Smooth muscle cell (in vitro differentiated cells): ENCODE results near the gene AGPAT1. TPM values are rescaled to one million over a fixed set of nuclear protein-coding genes. Genes with fewer than 3 reads are reported as not detected.
"Not testable (repeated sequence)": the region's sequence is repeated elsewhere in the genome, so short reads cannot be mapped to it uniquely, and the experiment has no call there.

Experiments used
- DNase-seq: peaks from one replicate; lab custom pipeline; 2025; ENCODE audit not compliant: unreplicated experiment; lab: John Stamatoyannopoulos, UW
- H2AFZ ChIP-seq: fragments of 200-600 bp; sonication (generic); 2 replicates; pipeline ENCODE4 v1.6.0; 2016; ENCODE audit warnings: antibody characterized with exemption, low read depth, mild to moderate bottlenecking
- H3F3A ChIP-seq: fragments of 200-600 bp; sonication (generic); 2 replicates; pipeline ENCODE4 v1.6.0; 2017; ENCODE audit warnings: antibody characterized with exemption, low read depth
- H3K27ac ChIP-seq: fragments of 200-600 bp; sonication (generic); 2 replicates; pipeline ENCODE4 v1.5.1; 2016; ENCODE audit warnings: low read depth, mild to moderate bottlenecking
- H3K27me3 ChIP-seq: fragments of 200-600 bp; sonication (generic); 2 replicates; pipeline ENCODE4 v1.6.1; 2016; ENCODE audit warnings: low read depth, mild to moderate bottlenecking
- H3K36me3 ChIP-seq: fragments of 200-600 bp; sonication (generic); 2 replicates; pipeline ENCODE4 v1.5.1; 2016; ENCODE audit warnings: low read depth
- H3K4me1 ChIP-seq: fragments of 200-600 bp; sonication (generic); 2 replicates; pipeline ENCODE4 v1.5.1; 2016; ENCODE audit warnings: low read depth
- H3K4me2 ChIP-seq: fragments of 200-600 bp; sonication (generic); 2 replicates; pipeline ENCODE4 v1.6.0; 2016; ENCODE audit warnings: mild to moderate bottlenecking
- H3K4me3 ChIP-seq: fragments of 200-600 bp; sonication (generic); 2 replicates; pipeline ENCODE4 v1.5.1; 2016; ENCODE audit warnings: mild to moderate bottlenecking
- H3K79me2 ChIP-seq: fragments of 200-600 bp; sonication (generic); 2 replicates; pipeline ENCODE4 v1.6.0; 2016; ENCODE audit warnings: low read depth, mild to moderate bottlenecking
- H3K9ac ChIP-seq: fragments of 200-600 bp; sonication (generic); 2 replicates; pipeline ENCODE4 v1.6.0; 2016; ENCODE audit warnings: low read depth
- H3K9me3 ChIP-seq: fragments of 200-600 bp; sonication (generic); replicated peaks from 2 replicates; pipeline ENCODE4 v1.5.1; 2016; ENCODE audit warnings: low read depth
- H4K20me1 ChIP-seq: fragments of 200-600 bp; sonication (generic); 2 replicates; pipeline ENCODE4 v1.6.0; 2016; ENCODE audit warnings: low read depth
- CTCF ChIP-seq: fragments of 200-600 bp; sonication (generic); IDR thresholded peaks from 2 replicates; pipeline ENCODE4 v1.5.1; 2017; ENCODE audit warnings: borderline replicate concordance, mild to moderate bottlenecking, antibody characterized with exemption; ENCODE audit not compliant: insufficient read depth, poor library complexity, severe bottlenecking
- WGBS: methylation state at CpG from one replicate; pipeline ENCODE4 v1.1.7; 2016; ENCODE audit warnings: low lambda C conversion rate; 5-methylcytosine and 5-hydroxymethylcytosine counted together
- polyA plus RNA-seq: library from polyadenylated mRNA; unstranded; fragments of >200 nt; fragmentation: Nextera tagmentation; extraction: Ambion mirVana; gene quantifications from 2 replicates; pipeline ENCODE4 v1.2.1, GENCODE V29; 2016
- total RNA-seq: library from RNA; depleted of rRNA; stranded (reverse); fragments of >200 nt; gene quantifications from 2 replicates; pipeline ENCODE4 v1.2.3, GENCODE V29; 2014

The AGPAT1 gene
- total and polyA plus RNA-seq, 2 experiments from 2014 or later: 52.4 to 71.1 TPM

- Histone ChIP-seq H3K9ac (no peak overlapping the region), H3K4me3 (no peak overlapping the region), H3K27ac (no peak overlapping the region), H3K36me3 (no peaks in the 10 kb centered on the region), H3K27me3 (no peaks in the 10 kb centered on the region), H3K4me2 (no peak overlapping the region), H3F3A (no peaks in the 10 kb centered on the region), H3K9me3 (no peaks in the 10 kb centered on the region), H3K4me1 (no peaks in the 10 kb centered on the region), H2AFZ (no peak overlapping the region), H3K79me2 (no peaks in the 10 kb centered on the region), H4K20me1 (no peaks in the 10 kb centered on the region)
- 84% methylated on average over 12 of the region's 12 CpGs for WGBS
- no peak for TF ChIP-seq CTCF
- no peak for DNase-seq
These were observed 36.3 kb upstream of the AGPAT1 start for GRCh38 chr6:32212076-32212760.

- not testable (repeated sequence) for H3K79me2 ChIP-seq, H3K36me3 ChIP-seq, H3K27me3 ChIP-seq, H3K9ac ChIP-seq, H3F3A ChIP-seq, DNase-seq, H3K9me3 ChIP-seq, H3K27ac ChIP-seq, H3K4me2 ChIP-seq, H3K4me3 ChIP-seq, H3K4me1 ChIP-seq, H2AFZ ChIP-seq, H4K20me1 ChIP-seq
- WGBS: 92% methylated on average over 4 of the region's 4 CpGs
These were observed 35.5 kb upstream of the AGPAT1 start for GRCh38 chr6:32211432-32211831.

- no peak overlapping the region for H2AFZ ChIP-seq
- no peak overlapping the region for H3K4me2 ChIP-seq
- 84% methylated on average over 5 of the region's 5 CpGs for WGBS
- DNase-seq: no peak
- no peaks in the 10 kb centered on the region for H3K9me3 ChIP-seq
- no peak overlapping the region for H3K27ac ChIP-seq
- no peaks in the 10 kb centered on the region for H3K79me2 ChIP-seq
- no peaks in the 10 kb centered on the region for H3K36me3 ChIP-seq
- TF ChIP-seq CTCF: no peak
- no peaks in the 10 kb centered on the region for H4K20me1 ChIP-seq
- H3F3A ChIP-seq: no peaks in the 10 kb centered on the region
- no peak overlapping the region for H3K4me3 ChIP-seq
- H3K9ac ChIP-seq: no peak overlapping the region
- H3K27me3 ChIP-seq: no peaks in the 10 kb centered on the region
- no peaks in the 10 kb centered on the region for H3K4me1 ChIP-seq
These were observed 34.3 kb upstream of the AGPAT1 start for GRCh38 chr6:32210191-32210601.

- H3K27me3 ChIP-seq: peaks cover 7% of the 10 kb centered on the region
- DNase-seq: no peak
- no peaks in the 10 kb centered on the region for H3K9me3 ChIP-seq
- no peak overlapping the region for H3K27ac ChIP-seq
- H3K4me2 ChIP-seq: no peak overlapping the region
- no peaks in the 10 kb centered on the region for H3F3A ChIP-seq
- WGBS: 81% methylated on average over 1 of the region's 1 CpG
- no peak overlapping the region for H2AFZ ChIP-seq
- H3K4me1 ChIP-seq: no peaks in the 10 kb centered on the region
- H4K20me1 ChIP-seq: no peaks in the 10 kb centered on the region
- no peak for TF ChIP-seq CTCF
- H3K79me2 ChIP-seq: no peaks in the 10 kb centered on the region
- no peaks in the 10 kb centered on the region for H3K36me3 ChIP-seq
- H3K9ac ChIP-seq: no peak overlapping the region
- no peak overlapping the region for H3K4me3 ChIP-seq
These were observed 33.1 kb upstream of the AGPAT1 start for GRCh38 chr6:32208996-32209395.
